IgD-negative memory B cell (primary cell): ENCODE measurements around the gene NKG7. TPM values are rescaled to one million over a fixed set of nuclear protein-coding genes. Genes with fewer than 3 reads are reported as not detected.
A peak's percentile ranks its signal among the peaks of the same experiment; 100 is the strongest.

Experiments
- H3K27ac Mint-ChIP-seq, 3 donors: one replicate each; pipeline ENCODE4 v1.8.0; 2020 to 2022; ENCODE audit warnings: mild to moderate bottlenecking in 3 of 3, mixed read lengths in 3 of 3, moderate library complexity in 1 of 3
- H3K27me3 Mint-ChIP-seq: one replicate; pipeline ENCODE4 v1.8.0; 2021; ENCODE audit warnings: mixed read lengths
- H3K36me3 Mint-ChIP-seq: one replicate; pipeline ENCODE4 v1.8.0; 2020; ENCODE audit warnings: mild to moderate bottlenecking, mixed read lengths
- H3K4me1 Mint-ChIP-seq, 3 donors: one replicate each; pipeline ENCODE4 v1.8.0; 2020 to 2022; ENCODE audit warnings: mixed read lengths in 3 of 3, mild to moderate bottlenecking in 1 of 3
- H3K4me3 Mint-ChIP-seq, 4 donors: one replicate each; pipeline ENCODE4 v1.8.0; 2020 to 2022; ENCODE audit warnings: mild to moderate bottlenecking in 4 of 4, mixed read lengths in 4 of 4, moderate library complexity in 3 of 4
- H3K9me3 Mint-ChIP-seq, 3 donors: one replicate each; pipeline ENCODE4 v1.8.0; 2020 to 2021; ENCODE audit warnings: mixed read lengths in 3 of 3, mild to moderate bottlenecking in 1 of 3
- polyA plus RNA-seq: library from polyadenylated mRNA; unstranded; fragments of 300-500 nt; fragmentation: Illumina TruSeq; gene quantifications from one replicate; pipeline ENCODE4 v1.2.3, GENCODE V29; 2021

Gene NKG7
- polyA plus RNA-seq, 1 donor from 2014 or later = 66.0 TPM

DNA sequence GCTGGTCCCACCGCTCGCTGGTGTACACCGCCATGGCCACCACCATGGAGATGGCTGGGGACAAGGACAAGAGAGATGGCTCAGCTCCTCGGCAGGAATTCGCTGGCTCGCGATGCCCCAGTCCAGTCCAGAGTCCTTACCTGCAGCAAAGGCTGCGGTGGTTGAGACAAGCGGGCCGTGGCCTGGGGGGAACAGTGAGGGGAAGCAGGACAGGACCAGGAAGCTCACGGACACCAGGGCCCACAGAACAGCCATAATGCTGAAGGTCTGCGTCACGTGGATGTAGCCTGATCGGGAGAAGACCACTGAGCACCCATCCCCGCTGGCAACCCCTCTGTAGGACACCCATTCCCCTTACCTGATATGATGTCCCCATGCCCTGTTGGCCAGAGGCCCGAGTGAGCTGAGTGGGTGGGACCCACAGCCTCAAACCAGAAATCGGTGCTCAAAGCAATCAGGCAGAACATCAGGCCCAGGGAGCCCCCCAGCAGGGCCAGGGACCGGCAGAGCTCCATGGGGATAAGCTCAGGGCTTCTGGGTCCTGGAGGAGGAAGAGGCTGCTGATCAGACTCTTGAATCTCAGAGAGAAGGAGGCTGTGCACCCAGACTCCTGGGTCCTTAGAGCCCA, 319 bp downstream of the NKG7 start:
- Mint-ChIP-seq H3K27me3 (no peaks in the 10 kb centered on the region), H3K36me3 (no peaks in the 10 kb centered on the region), H3K9me3 (no peaks in the 10 kb centered on the region), H3K27ac (peak overlapping the region in 1 of 3 donors; percentile 60), H3K4me3 (peak overlapping the region in 2 of 4 donors; percentile 12 to 18), H3K4me1 (peaks cover 0 to 8% (median 5%) of the 10 kb centered on the region in 3 donors)

DNA sequence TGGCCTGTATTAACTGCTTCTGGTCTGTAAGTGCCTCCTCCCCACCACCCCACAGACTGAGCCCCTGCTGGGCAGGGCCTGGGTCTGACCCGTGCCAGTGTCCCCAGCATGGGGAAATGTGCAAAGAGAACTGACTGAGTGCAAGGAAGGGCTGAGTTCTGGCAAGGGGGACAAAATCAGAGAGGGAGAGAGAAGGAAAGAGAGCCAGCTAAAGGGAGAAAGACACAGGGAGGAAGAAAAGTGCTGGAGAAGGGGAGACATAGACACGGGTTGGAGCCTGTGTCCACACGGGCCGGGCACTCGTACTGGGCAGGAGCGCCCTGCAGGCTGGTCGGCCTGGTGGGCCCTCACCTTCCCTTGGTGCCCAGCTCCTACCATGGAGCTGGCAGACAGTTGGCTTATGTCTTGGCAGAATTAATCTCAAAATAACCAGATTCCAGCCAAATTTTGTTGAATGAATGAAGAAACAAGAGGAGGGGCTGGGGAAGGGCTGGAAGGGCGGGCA, 1.2 kb downstream of the NKG7 start:
- peak overlapping the region in 1 of 3 donors; percentile 80 for H3K27ac Mint-ChIP-seq
- H3K27me3 Mint-ChIP-seq = no peaks in the 10 kb centered on the region
- no peaks in the 10 kb centered on the region for H3K36me3 Mint-ChIP-seq
- no peaks in the 10 kb centered on the region for H3K9me3 Mint-ChIP-seq
- H3K4me3 Mint-ChIP-seq = peak overlapping the region in 3 of 4 donors; percentile 12 to 55 (median 54)
- peaks cover 0 to 8% (median 5%) of the 10 kb centered on the region in 3 donors for H3K4me1 Mint-ChIP-seq

DNA sequence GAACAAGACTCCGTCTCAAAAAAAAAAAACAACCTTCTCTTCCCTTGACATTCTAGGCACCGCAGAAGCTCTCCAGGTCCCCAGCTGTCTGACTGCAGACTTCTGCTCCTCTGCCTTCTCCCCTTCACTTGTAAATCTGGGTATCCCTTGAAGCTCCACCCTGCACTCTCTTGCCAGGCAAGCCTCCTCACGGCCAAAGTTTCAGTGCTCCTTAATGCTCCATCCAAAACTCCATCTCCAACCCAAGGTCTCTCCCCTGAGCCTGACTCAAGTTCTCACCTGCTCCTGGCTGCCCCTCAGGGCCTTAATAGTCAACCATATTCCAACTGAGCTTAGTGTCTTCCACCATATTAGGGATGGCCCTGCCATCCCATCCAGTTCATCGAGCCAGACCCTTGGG, 2.2 kb downstream of the NKG7 start:
- Mint-ChIP-seq H3K4me1 (peaks cover 6 to 10% (median 9%) of the 10 kb centered on the region in 3 donors), H3K27ac (peak overlapping the region in 2 of 3 donors; percentile 7 to 71), H3K27me3 (no peaks in the 10 kb centered on the region), H3K9me3 (no peaks in the 10 kb centered on the region), H3K4me3 (peak overlapping the region in 3 of 4 donors; percentile 70 to 81 (median 80)), H3K36me3 (no peaks in the 10 kb centered on the region)

DNA sequence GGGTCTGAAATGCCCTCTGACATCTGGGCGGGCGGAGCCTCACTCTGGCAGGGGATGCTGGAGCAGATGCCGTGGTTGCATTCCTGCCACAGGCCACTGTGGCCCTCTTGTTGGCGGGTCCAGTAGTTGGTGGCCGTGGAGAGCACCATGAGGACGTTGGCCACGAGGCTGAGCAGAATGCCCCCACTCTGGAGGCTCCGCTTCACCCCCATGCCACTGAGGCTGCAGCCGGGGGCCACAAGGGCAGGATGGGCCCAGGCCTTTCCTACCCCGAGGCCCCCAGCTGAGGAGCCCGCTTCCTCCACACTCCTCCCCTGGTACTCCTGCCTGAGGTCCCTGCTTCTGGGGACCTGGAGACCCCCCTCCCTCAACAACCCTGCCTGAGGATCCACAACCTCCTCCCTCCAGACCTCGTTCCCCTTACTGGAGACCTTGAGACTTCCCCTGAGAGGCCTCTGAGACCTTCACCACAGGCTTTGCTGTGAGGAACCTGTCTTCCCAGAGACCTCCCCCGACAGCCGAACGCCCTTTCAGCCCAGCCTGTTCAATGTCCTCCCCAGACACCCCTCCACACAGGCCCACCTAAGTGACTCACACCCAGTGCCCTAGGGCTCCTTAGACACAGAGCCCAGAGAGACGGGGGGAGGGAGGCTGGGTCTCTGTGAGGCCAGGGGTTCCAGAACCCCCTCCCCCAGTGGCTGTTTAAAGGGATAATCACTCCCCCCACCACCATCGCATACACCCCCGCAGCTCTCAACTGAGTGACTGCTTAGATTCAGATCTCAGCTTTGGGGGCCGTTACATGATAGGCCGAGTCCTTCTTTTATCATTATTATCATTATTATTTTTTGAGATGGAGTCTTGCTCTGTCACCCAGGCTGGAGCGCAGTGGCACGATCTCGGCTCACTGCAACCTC, 3.8 kb downstream of the NKG7 start, which contains the start of gene CLDND2:
TSS of gene CLDND2 (minus strand) at position 638 of the 917 bp plus-strand sequence. CDS start at position 212, 426 bp downstream.
- H3K27me3 Mint-ChIP-seq = no peaks in the 10 kb centered on the region
- peak within 1 kb of the TSS; percentile 89 to 97 (median 93) for H3K27ac Mint-ChIP-seq
- H3K36me3 Mint-ChIP-seq = no peaks in the 10 kb centered on the region
- H3K4me1 Mint-ChIP-seq = peaks cover 6 to 18% (median 18%) of the 10 kb centered on the region in 3 donors
- peak within 1 kb of the TSS; percentile 89 to 98 (median 96) for H3K4me3 Mint-ChIP-seq
- H3K9me3 Mint-ChIP-seq = no peaks in the 10 kb centered on the region

DNA sequence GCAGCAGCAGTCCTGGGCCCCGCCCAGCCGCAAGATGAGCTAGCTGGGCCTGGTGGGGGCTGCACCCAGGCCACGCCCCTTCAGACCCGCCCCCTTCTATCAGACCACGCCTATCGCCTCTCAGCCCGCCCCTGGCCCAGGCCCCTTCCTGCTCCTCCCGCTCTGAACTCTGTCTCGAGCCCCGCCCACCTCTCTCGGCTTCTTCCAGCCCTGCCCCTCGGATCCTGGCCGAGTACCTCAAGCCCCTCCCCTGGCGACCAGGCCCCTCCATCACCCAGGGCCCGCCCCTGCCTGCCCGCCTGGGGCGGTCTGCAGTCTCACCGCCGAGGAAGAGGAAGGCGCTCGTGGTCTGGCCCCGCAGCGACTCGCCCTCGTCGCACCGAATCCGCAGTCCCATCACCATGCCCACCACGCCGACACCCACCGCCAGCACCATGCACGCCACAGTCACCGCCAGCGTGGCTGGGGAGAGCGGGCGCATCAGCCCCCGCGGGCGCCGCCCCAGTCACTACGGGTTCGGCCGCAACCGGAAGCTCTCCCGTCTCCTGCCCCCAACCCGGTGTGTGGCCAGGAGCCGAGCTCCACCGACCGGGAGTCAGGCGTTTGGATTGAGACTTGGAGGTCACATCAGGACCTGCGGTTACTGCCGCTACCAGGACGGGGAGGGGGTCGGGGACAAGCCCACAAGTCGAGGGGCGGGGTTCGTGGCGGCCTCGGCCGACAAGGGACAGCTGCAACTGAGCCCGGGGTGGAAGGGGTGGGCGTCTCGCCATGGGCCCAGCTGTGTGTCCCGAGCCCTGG, 4.7 kb downstream of the NKG7 start:
- H3K4me1 Mint-ChIP-seq = peaks cover 6 to 23% (median 18%) of the 10 kb centered on the region in 3 donors
- H3K27ac Mint-ChIP-seq = peak overlapping the region; percentile 89 to 98 (median 97)
- no peaks in the 10 kb centered on the region for H3K36me3 Mint-ChIP-seq
- peak overlapping the region; percentile 89 to 98 (median 96) for H3K4me3 Mint-ChIP-seq
- H3K9me3 Mint-ChIP-seq = no peaks in the 10 kb centered on the region
- H3K27me3 Mint-ChIP-seq = no peaks in the 10 kb centered on the region

DNA sequence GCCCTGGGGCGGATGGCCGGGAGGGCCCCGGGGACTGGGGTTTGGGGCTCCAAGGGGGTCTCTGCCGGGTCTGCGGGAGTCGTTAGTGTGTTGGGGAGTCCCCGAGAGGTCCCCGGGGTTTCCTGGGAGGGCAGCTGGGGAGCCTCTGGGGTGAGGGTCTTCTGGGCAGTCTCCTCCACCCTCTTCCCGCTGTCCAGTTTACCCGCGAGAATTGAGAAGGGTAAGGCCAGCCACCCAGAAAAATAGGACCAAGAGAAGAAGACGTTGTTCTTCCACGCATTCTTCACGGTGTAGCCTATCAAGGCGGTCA, 5.2 kb downstream of the NKG7 start:
- Mint-ChIP-seq H3K4me1 (peaks cover 6 to 24% (median 16%) of the 10 kb centered on the region in 3 donors), H3K27ac (peak overlapping the region; percentile 89 to 98 (median 97)), H3K36me3 (no peaks in the 10 kb centered on the region), H3K9me3 (no peaks in the 10 kb centered on the region), H3K4me3 (peak overlapping the region; percentile 89 to 98 (median 96)), H3K27me3 (no peaks in the 10 kb centered on the region)

DNA sequence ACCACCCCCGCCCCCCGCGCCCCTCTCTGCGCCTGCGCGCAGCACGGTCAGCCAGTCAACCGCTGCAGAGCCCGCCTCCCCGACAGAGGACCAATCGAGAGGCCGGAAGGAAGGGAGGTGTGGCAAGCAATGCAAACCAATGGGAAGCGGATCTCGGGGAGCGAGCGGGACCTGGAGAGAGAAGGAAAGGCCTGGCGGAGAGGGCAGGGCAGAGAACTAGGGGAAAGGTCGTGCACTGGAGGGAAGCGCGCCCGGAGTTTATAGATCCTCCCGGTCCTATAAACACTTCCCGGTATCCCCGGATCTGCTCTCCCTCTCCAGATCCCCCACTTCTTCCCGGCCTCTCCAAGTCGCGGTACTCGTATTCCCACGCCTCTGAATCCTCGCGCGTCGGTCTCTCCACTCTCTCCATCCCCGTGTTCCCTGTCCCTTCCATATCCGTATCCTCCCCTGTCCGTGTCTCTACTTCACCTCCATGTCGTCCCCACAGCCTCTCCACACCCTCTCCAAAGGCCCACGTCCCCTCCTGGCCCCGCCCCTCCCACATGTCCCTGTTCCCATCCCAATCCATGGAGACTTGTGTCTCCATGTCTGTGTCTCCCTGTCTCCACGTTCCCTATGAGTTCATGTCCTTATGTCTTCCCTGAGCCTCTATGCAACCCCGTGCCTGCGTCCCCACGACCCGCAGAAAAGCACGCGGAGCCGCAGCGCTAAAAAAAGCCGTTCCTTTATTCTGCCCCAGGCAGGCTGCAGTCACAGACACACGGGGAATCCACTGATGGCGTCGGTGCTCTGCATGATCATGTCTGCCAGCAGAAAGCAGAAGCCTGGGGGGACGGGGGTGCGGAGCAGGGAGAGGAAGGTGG, 5.8 kb downstream of the NKG7 start:
- peak overlapping the region; percentile 89 to 98 (median 97) for H3K27ac Mint-ChIP-seq
- H3K36me3 Mint-ChIP-seq = no peaks in the 10 kb centered on the region
- H3K4me1 Mint-ChIP-seq = peaks cover 6 to 24% (median 16%) of the 10 kb centered on the region in 3 donors
- no peaks in the 10 kb centered on the region for H3K9me3 Mint-ChIP-seq
- no peaks in the 10 kb centered on the region for H3K27me3 Mint-ChIP-seq
- peak overlapping the region; percentile 89 to 98 (median 96) for H3K4me3 Mint-ChIP-seq

DNA sequence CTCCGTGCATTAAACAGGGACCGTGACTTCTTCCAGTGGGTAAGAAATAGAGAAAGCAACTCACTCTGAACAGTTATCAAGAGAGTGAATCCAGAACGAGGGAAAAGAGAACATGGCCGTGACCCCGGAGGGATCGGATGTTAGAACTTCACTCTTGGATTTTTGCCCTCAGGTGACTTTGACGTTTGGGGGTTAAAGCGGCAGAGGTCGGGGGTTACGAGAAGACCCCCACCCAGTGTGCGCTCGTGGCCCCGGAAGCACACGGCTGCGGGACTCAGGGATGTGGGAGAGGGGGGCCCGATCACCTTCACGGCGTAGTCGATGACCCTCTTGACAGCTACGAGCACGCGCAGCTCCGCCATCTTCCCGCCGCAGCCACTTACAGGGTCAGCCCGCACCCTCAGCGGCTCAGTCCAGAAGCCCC, 6.5 kb downstream of the NKG7 start, which contains the start of gene ETFB:
TSS of gene ETFB (minus strand) at position 424 of the 424 bp plus-strand sequence. CDS start at position 362, 62 bp downstream.
- peak within 1 kb of the TSS; percentile 89 to 98 (median 96) for H3K4me3 Mint-ChIP-seq
- H3K27me3 Mint-ChIP-seq = no peaks in the 10 kb centered on the region
- no peaks in the 10 kb centered on the region for H3K36me3 Mint-ChIP-seq

DNA sequence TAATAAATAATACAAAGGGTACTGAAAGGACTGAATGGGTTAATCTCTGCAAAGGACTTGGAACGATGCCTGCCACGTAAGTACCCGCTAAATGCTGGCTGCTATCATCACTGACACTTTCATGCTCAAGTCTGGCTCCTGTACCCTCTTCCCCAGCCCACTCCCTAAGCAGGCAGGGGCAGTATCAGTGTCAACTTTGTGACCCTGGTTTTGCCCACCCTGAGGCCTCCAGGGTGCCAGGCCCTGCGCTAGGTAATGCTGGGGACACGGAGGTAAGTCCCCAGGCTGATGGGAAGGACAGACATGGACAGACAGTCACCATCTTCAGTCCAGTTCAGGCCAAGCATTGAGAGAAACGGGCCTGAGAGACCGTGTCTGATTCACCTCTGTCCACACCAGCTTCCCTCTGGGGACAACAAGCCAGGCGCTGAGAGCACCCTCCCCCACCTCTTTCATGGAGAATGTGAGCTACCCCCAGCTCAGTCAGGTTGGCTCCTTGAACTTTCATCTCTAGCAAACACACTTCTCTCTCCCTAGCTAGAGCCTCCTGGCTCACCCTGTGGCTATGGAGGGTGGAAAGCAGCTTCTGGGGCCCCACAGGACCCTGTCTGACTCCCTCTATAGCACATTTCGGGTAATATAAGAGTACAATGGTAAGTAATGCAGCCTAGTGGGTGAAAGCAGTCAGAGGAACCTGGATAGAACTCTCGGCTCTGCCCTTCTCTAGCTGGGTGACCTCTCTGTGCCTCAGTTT, 7.1 kb downstream of the NKG7 start:
- Mint-ChIP-seq H3K4me1 (peaks cover 6 to 24% (median 16%) of the 10 kb centered on the region in 3 donors), H3K9me3 (no peaks in the 10 kb centered on the region), H3K27me3 (no peaks in the 10 kb centered on the region), H3K4me3 (peak overlapping the region; percentile 89 to 98 (median 96)), H3K27ac (peak overlapping the region; percentile 89 to 98 (median 95)), H3K36me3 (no peaks in the 10 kb centered on the region)

More for the DNA sequence above, 6.5 kb downstream of the NKG7 start, which contains the start of gene ETFB:
- peaks cover 6 to 24% (median 16%) of the 10 kb centered on the region in 3 donors for H3K4me1 Mint-ChIP-seq
- H3K9me3 Mint-ChIP-seq = no peaks in the 10 kb centered on the region
- H3K27ac Mint-ChIP-seq = peak within 1 kb of the TSS; percentile 89 to 98 (median 97)

DNA sequence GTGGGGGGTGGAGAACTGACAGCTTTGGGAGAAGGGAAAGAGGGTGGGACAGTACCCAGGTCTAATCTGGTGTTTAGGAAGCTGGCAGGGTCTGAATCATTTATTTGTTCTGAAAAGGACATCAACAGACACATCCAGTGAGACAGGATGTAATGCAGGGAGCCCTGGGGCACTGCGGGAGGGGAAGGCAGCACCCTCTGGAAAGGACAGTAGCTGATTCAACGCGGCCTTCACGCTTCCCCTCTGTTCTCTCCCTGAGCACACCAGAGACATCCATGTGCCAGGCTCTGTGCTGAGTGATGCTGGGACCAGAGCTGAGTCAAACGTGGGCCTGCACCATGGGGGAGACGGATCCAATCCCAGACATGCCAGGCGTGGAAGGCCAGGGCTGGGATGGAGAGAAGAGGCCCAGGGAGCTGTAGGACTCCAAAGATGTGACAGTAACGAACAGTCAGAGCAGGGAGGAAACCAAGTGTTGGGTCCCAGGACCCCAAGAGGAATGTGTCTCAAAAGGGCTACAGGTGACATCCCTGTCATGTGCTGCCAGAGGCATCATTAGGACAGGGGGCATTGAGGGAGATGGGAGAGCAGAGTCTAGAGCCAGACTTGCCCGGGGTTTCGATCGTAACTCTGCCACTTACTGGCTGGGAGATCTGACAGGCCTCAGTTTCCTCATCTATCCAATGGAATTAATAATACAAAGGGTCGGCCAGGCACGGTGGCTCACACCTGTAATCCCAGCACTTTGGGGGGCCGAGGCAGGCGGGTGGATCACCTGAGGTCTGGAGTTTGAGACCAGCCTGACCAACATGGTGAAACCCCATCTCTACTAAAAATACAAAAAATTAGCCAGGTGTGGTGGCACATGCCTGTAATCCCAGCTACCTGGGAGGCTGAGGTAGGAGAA, 8.0 kb downstream of the NKG7 start:
- no peaks in the 10 kb centered on the region for H3K27me3 Mint-ChIP-seq
- H3K4me3 Mint-ChIP-seq = peak overlapping the region in 3 of 4 donors; percentile 38 to 74 (median 47)
- H3K4me1 Mint-ChIP-seq = peaks cover 6 to 24% (median 16%) of the 10 kb centered on the region in 3 donors
- peak overlapping the region in 1 of 3 donors; percentile 34 for H3K27ac Mint-ChIP-seq
- no peaks in the 10 kb centered on the region for H3K9me3 Mint-ChIP-seq
- H3K36me3 Mint-ChIP-seq = no peaks in the 10 kb centered on the region

DNA sequence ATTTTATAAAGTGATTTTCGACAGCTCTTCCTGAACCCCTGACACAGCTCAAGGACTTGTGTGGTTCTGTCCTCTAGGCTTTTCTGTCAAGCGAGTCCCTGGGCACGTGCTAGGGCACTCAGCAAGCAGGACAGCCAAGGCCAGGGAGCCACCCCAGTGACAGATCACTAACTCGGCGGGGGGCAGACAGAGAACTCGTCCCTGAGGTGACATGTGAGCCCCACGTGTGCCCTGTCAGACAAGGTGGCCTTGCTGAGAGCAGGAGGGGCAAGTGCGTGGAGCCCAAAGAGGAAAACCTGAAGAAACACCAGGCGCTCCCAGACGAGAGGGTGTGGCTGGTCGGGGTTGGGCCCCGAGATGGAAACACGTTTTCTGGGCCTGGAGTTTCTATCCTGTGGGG, 11.2 kb downstream of the NKG7 start:
- peaks cover 6 to 24% (median 17%) of the 10 kb centered on the region in 3 donors for H3K4me1 Mint-ChIP-seq
- no peaks in the 10 kb centered on the region for H3K9me3 Mint-ChIP-seq
- no peak overlapping the region for H3K4me3 Mint-ChIP-seq
- no peaks in the 10 kb centered on the region for H3K27me3 Mint-ChIP-seq
- no peaks in the 10 kb centered on the region for H3K36me3 Mint-ChIP-seq
- H3K27ac Mint-ChIP-seq = no peak overlapping the region

DNA sequence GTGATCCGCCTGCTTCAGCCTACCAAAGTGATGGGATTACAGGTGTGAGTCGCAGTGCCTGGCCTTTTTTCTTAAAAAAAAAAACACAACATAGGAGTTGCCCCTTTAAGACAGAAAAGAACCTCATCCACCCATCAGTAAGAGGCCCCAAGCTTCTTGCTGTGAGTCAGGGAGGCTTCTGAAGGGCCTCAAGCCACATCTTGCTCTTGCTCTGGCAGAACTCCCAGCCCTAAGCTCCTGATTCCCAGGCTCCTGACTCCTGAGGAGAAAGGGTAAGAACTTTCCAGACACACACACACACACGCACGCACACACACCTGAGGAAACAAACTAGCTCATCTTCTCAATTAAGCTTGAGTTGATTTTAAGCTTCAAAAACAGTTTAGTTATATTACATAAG, 13.2 kb downstream of the NKG7 start:
- H3K27me3 Mint-ChIP-seq = no peaks in the 10 kb centered on the region
- no peak overlapping the region for H3K4me3 Mint-ChIP-seq
- no peaks in the 10 kb centered on the region for H3K9me3 Mint-ChIP-seq
- H3K27ac Mint-ChIP-seq = no peak overlapping the region
- peaks cover 2% of the 10 kb centered on the region for H3K36me3 Mint-ChIP-seq
- H3K4me1 Mint-ChIP-seq = peaks cover 0 to 15% (median 12%) of the 10 kb centered on the region in 3 donors
